Measurements from ENCODE around the gene NTN4.

DNA sequence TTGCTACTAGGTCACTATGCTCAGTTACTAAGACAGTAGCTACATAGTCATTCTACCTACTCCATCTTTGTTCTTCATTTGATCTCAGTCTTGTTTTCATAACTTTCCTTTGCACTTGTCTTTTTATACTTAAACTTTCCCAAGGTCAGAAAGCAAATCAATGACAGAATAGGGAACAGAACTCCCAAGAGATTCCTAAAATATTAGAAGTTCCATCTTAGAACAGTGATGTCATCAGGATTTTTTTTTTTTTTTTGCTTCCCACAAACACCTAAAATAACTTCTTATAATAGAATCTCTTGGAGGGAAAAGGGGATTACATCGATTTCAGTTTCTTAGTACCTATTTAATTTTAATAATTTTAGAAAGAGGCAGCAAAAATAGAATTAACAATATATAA, 65.8 kb downstream of the NTN4 start:
- TF ChIP-seq, protein P1, sequence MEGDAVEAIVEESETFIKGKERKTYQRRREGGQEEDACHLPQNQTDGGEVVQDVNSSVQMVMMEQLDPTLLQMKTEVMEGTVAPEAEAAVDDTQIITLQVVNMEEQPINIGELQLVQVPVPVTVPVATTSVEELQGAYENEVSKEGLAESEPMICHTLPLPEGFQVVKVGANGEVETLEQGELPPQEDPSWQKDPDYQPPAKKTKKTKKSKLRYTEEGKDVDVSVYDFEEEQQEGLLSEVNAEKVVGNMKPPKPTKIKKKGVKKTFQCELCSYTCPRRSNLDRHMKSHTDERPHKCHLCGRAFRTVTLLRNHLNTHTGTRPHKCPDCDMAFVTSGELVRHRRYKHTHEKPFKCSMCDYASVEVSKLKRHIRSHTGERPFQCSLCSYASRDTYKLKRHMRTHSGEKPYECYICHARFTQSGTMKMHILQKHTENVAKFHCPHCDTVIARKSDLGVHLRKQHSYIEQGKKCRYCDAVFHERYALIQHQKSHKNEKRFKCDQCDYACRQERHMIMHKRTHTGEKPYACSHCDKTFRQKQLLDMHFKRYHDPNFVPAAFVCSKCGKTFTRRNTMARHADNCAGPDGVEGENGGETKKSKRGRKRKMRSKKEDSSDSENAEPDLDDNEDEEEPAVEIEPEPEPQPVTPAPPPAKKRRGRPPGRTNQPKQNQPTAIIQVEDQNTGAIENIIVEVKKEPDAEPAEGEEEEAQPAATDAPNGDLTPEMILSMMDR (IDR thresholded peaks at IDR 0.05): no peak
- TF ChIP-seq POLR2AphosphoS5 (IDR thresholded peaks at IDR 0.05): no peak

All from prostate gland (tissue), 2 donors.